ENCODE data around the gene PNMT.

The PNMT gene

GRCh38 chr17:39669897-39670735 lies 1.9 kb downstream of the PNMT start:
- ChIA-PET CTCF (interaction anchor here (1.5 to 6.1 kb wide), 3 partner anchors 16 to 60 kb away, joined by 5 to 77 read pairs (median 28); partner anchors contain the start of gene MIEN1), POLR2A (interaction anchor here (0.9 to 2.4 kb wide), 3 partner anchors 17 to 32 kb away, joined by 3 to 15 read pairs (median 5); partner anchors contain the start of gene PGAP3)
- no peak for DNase-seq (ENCODE audit: extremely low spot score)
- TF ChIP-seq LEF1 (IDR thresholded peaks at IDR 0.05; ENCODE audit: borderline replicate concordance): no peak
- no peak for TF ChIP-seq NFRKB (IDR thresholded peaks at IDR 0.05)
- TF ChIP-seq BHLHE40 (IDR thresholded peaks at IDR 0.05; ENCODE audit: borderline replicate concordance): no peak
- TF ChIP-seq SP1 (IDR thresholded peaks at IDR 0.05): no peak
- no peak for TF ChIP-seq L3MBTL2 (conservative IDR thresholded peaks at IDR 0.05)
- TF ChIP-seq ELF4 (IDR thresholded peaks at IDR 0.05): no peak
- TF ChIP-seq PKNOX1 (IDR thresholded peaks at IDR 0.05): no peak
- TF ChIP-seq SUZ12 (IDR thresholded peaks at IDR 0.05): no peak
- TF ChIP-seq ARNT (IDR thresholded peaks at IDR 0.05): no peak
- TF ChIP-seq CTBP1 (IDR thresholded peaks at IDR 0.05; ENCODE audit: borderline replicate concordance): no peak
- TF ChIP-seq TARDBP (IDR thresholded peaks at IDR 0.05): no peak
- no peak for TF ChIP-seq FOXA1 (IDR thresholded peaks at IDR 0.05)
- TF ChIP-seq FOXK2 (IDR thresholded peaks at IDR 0.05): no peak

GRCh38 chr17:39670746-39671145 lies 2.5 kb downstream of the PNMT start:
- CTCF ChIA-PET: interaction anchor here (0.6 to 6.1 kb wide), 4 partner anchors 14 to 637 kb away, joined by 3 to 77 read pairs (median 16); no protein-coding TSS in a partner anchor
- no peak for DNase-seq (ENCODE audit: extremely low spot score)
- TF ChIP-seq HDGF (IDR thresholded peaks at IDR 0.05; ENCODE audit: borderline replicate concordance) (no peak), TARDBP (IDR thresholded peaks at IDR 0.05) (no peak), PKNOX1 (IDR thresholded peaks at IDR 0.05) (no peak), LEF1 (IDR thresholded peaks at IDR 0.05; ENCODE audit: borderline replicate concordance) (no peak), L3MBTL2 (conservative IDR thresholded peaks at IDR 0.05) (no peak), FOXM1 (IDR thresholded peaks at IDR 0.05; ENCODE audit: borderline replicate concordance) (no peak), ZNF384 (IDR thresholded peaks at IDR 0.05) (no peak), FOXA1 (IDR thresholded peaks at IDR 0.05) (no peak), ARNT (IDR thresholded peaks at IDR 0.05) (no peak), SUZ12 (IDR thresholded peaks at IDR 0.05) (no peak), CTBP1 (IDR thresholded peaks at IDR 0.05; ENCODE audit: borderline replicate concordance) (no peak)
- POLR2A ChIA-PET: interaction anchor here (0.9 to 2.4 kb wide), 2 partner anchors 16 to 33 kb away, joined by 3 to 15 read pairs; partner anchors contain the start of gene PGAP3

- DNase-seq (ENCODE audit: extremely low spot score): no peak
- CTCF ChIA-PET: interaction anchor here (0.5 to 6.1 kb wide), 10 partner anchors 13 to 186 kb away, joined by 3 to 77 read pairs (median 4); partner anchors contain the start of gene ERBB2
- no peak for TF ChIP-seq ARNT (IDR thresholded peaks at IDR 0.05)
- POLR2A ChIA-PET: interaction anchor here (1.1 to 2.4 kb wide), 2 partner anchors 15 to 28 kb away, joined by 4 to 15 read pairs; partner anchors contain the start of genes ERBB2 and PGAP3
Measured at GRCh38 chr17:39671651-39672521, 3.6 kb downstream of the PNMT start.

- DNase-seq (ENCODE audit: extremely low spot score): no peak
- ChIA-PET CTCF (interaction anchor here (0.8 to 6.1 kb wide), 4 partner anchors 19 to 83 kb away, joined by 3 to 77 read pairs (median 16); no protein-coding TSS in a partner anchor), POLR2A (interaction anchor here (1.0 to 2.4 kb wide), 4 partner anchors 15 to 27 kb away, joined by 4 to 15 read pairs (median 8); partner anchors contain the start of genes ERBB2 and PGAP3)
- TF ChIP-seq ARNT (IDR thresholded peaks at IDR 0.05): no peak
- TF ChIP-seq FOXK2 (IDR thresholded peaks at IDR 0.05): no peak
- no peak for TF ChIP-seq HDGF (IDR thresholded peaks at IDR 0.05; ENCODE audit: borderline replicate concordance)
- no peak for TF ChIP-seq ELF4 (IDR thresholded peaks at IDR 0.05)
- TF ChIP-seq PKNOX1 (IDR thresholded peaks at IDR 0.05): no peak
- TF ChIP-seq NFRKB (IDR thresholded peaks at IDR 0.05): no peak
- no peak for TF ChIP-seq SP1 (IDR thresholded peaks at IDR 0.05)
- no peak for TF ChIP-seq BHLHE40 (IDR thresholded peaks at IDR 0.05; ENCODE audit: borderline replicate concordance)
- TF ChIP-seq FOXM1 (IDR thresholded peaks at IDR 0.05; ENCODE audit: borderline replicate concordance): no peak
- TF ChIP-seq LEF1 (IDR thresholded peaks at IDR 0.05; ENCODE audit: borderline replicate concordance): no peak
- TF ChIP-seq SUZ12 (IDR thresholded peaks at IDR 0.05): no peak
- no peak for TF ChIP-seq ZNF384 (IDR thresholded peaks at IDR 0.05)
- no peak for TF ChIP-seq FOXA1 (IDR thresholded peaks at IDR 0.05)
- no peak for TF ChIP-seq TARDBP (IDR thresholded peaks at IDR 0.05)
- TF ChIP-seq L3MBTL2 (conservative IDR thresholded peaks at IDR 0.05): no peak
- no peak for TF ChIP-seq CTBP1 (IDR thresholded peaks at IDR 0.05; ENCODE audit: borderline replicate concordance)
Measured at GRCh38 chr17:39672522-39673334, 4.5 kb downstream of the PNMT start.
